ENCODE measurements around the gene ICOS. TPM values are rescaled to one million over a fixed set of nuclear protein-coding genes. Genes with fewer than 3 reads are reported as not detected.

The ICOS gene
- total RNA-seq, 1 donor from 2014 or later = not detected

DNA sequence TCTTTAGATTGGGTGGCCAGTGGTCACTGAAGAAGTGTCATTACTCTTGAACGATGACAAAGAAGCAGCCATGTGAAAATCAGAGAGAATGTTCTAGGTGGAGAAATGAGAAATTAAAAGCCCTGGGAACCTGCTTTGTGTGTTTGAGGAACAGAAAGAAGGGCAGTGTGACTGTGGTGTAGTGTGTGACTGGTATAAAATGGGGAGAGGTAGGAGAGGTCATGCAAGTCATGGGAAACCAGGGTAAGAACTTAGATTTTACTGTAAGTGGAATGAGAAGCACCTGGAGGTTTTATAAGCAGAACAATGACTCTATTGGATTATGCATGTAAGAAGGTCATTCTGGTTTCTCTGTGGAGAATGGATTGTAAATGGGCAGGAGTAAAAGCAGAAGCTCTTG is 12.2 kb downstream of the ICOS start:
- H3K4me3 Mint-ChIP-seq (ENCODE audit: unreplicated experiment) = no peak overlapping the region
- DNase-seq (ENCODE audit: low spot score) = no peak
- H3K36me3 Mint-ChIP-seq (ENCODE audit: low read depth, unreplicated experiment) = peaks cover 3% of the 10 kb centered on the region
- H3K27ac Mint-ChIP-seq (ENCODE audit: unreplicated experiment) = no peak overlapping the region
- H3K9me3 Mint-ChIP-seq (ENCODE audit: unreplicated experiment) = no peaks in the 10 kb centered on the region
- no peaks in the 10 kb centered on the region for H3K27me3 Mint-ChIP-seq (ENCODE audit: unreplicated experiment)
- H3K4me1 Mint-ChIP-seq (ENCODE audit: unreplicated experiment) = peaks cover 2% of the 10 kb centered on the region
- TF ChIP-seq, protein P1, sequence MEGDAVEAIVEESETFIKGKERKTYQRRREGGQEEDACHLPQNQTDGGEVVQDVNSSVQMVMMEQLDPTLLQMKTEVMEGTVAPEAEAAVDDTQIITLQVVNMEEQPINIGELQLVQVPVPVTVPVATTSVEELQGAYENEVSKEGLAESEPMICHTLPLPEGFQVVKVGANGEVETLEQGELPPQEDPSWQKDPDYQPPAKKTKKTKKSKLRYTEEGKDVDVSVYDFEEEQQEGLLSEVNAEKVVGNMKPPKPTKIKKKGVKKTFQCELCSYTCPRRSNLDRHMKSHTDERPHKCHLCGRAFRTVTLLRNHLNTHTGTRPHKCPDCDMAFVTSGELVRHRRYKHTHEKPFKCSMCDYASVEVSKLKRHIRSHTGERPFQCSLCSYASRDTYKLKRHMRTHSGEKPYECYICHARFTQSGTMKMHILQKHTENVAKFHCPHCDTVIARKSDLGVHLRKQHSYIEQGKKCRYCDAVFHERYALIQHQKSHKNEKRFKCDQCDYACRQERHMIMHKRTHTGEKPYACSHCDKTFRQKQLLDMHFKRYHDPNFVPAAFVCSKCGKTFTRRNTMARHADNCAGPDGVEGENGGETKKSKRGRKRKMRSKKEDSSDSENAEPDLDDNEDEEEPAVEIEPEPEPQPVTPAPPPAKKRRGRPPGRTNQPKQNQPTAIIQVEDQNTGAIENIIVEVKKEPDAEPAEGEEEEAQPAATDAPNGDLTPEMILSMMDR (IDR thresholded peaks at IDR 0.05; ENCODE audit: unreplicated experiment) = no peak

DNA sequence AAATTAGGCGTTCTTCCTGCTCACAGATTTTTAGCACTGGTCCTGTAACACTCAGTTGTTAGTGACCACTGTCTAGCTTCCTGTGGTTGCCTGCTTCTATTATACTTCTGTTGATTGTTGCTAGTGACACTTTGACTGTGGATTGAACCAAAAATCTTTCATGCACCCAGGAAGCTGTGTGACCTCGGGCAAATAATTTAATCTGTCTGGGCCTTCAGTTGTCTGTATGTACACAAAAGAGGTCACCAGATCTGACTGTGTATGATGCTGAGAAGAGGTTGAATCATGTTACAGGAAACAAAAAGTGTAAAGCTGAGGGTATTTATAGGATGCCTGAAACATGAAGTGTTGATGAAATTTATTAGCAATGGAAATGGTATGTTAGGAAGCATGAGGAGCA is 12.7 kb downstream of the ICOS start:
- Mint-ChIP-seq H3K9me3 (ENCODE audit: unreplicated experiment) (no peaks in the 10 kb centered on the region), H3K27me3 (ENCODE audit: unreplicated experiment) (no peaks in the 10 kb centered on the region)

DNA sequence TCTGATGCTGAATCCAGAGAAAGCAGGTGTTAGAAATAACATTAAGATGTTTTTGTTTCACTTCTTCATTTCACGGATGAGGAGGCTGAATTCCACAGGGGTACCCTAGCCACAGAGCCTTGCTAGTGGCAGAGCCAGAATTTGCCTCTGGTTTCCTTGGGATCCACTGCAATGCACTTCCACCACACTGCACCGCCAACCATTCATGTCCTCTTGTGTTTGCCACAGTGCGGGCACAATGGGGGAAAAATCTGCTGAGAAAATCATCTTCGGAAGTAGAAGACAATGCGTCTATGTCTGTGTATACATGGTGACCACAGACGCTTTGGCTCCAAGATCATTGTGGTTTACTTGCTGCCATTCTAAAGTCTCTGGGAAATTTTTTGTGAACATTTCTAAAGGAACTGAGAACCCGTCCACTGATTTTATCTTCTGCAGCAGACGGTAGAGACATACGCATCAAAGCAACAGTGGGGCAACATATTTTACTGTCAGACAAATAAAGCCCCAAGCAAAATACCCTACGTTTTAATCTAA is 14.9 kb downstream of the ICOS start:
- H3K4me1 Mint-ChIP-seq (ENCODE audit: unreplicated experiment) = peaks cover 2% of the 10 kb centered on the region
- no peaks in the 10 kb centered on the region for H3K9me3 Mint-ChIP-seq (ENCODE audit: unreplicated experiment)
- no peak overlapping the region for H3K4me3 Mint-ChIP-seq (ENCODE audit: unreplicated experiment)
- no peak for DNase-seq (ENCODE audit: low spot score)
- H3K36me3 Mint-ChIP-seq (ENCODE audit: low read depth, unreplicated experiment) = no peaks in the 10 kb centered on the region
- H3K27ac Mint-ChIP-seq (ENCODE audit: unreplicated experiment) = no peak overlapping the region
- H3K27me3 Mint-ChIP-seq (ENCODE audit: unreplicated experiment) = no peaks in the 10 kb centered on the region
- TF ChIP-seq, protein P1 (IDR thresholded peaks at IDR 0.05; ENCODE audit: unreplicated experiment) = no peak

More for the DNA sequence above, 12.7 kb downstream of the ICOS start:
- TF ChIP-seq, protein P1 (IDR thresholded peaks at IDR 0.05; ENCODE audit: unreplicated experiment) = no peak
- peaks cover 2% of the 10 kb centered on the region for H3K4me1 Mint-ChIP-seq (ENCODE audit: unreplicated experiment)
- H3K36me3 Mint-ChIP-seq (ENCODE audit: low read depth, unreplicated experiment) = peaks cover 1% of the 10 kb centered on the region
- no peak for DNase-seq (ENCODE audit: low spot score)
- H3K4me3 Mint-ChIP-seq (ENCODE audit: unreplicated experiment) = no peak overlapping the region
- no peak overlapping the region for H3K27ac Mint-ChIP-seq (ENCODE audit: unreplicated experiment)

DNA sequence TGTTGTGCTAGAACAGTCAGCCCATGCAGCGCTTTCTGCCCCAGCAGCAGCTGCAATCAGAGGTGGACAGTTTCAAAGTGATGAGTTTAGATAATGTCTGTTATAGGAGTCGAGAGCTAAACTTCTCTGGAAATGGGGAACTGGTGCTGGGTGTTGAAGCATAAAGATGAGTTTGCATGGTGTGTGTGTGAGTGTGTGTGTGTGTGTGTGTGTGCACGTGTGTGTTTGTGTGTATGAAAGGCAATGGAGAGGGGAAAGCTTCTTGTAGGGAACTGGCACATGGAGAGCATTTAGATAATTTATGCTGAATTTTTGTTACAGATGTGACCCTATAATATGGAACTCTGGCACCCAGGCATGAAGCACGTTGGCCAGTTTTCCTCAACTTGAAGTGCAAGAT is 22.7 kb downstream of the ICOS start:
- Mint-ChIP-seq H3K4me3 (ENCODE audit: unreplicated experiment) (no peak overlapping the region), H3K27me3 (ENCODE audit: unreplicated experiment) (peaks cover 2% of the 10 kb centered on the region), H3K9me3 (ENCODE audit: unreplicated experiment) (no peaks in the 10 kb centered on the region)

DNA sequence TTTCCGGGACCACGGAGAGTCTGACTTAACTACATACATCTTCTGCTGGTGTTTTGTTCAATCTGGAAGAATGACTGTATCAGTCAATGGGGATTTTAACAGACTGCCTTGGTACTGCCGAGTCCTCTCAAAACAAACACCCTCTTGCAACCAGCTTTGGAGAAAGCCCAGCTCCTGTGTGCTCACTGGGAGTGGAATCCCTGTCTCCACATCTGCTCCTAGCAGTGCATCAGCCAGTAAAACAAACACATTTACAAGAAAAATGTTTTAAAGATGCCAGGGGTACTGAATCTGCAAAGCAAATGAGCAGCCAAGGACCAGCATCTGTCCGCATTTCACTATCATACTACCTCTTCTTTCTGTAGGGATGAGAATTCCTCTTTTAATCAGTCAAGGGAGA is 23.1 kb downstream of the ICOS start:
- TF ChIP-seq, protein P1 (IDR thresholded peaks at IDR 0.05; ENCODE audit: unreplicated experiment) = no peak
- H3K27me3 Mint-ChIP-seq (ENCODE audit: unreplicated experiment) = peaks cover 2% of the 10 kb centered on the region

More for the DNA sequence above, 22.7 kb downstream of the ICOS start:
- no peaks in the 10 kb centered on the region for H3K36me3 Mint-ChIP-seq (ENCODE audit: low read depth, unreplicated experiment)
- TF ChIP-seq, protein P1 (IDR thresholded peaks at IDR 0.05; ENCODE audit: unreplicated experiment) = no peak
- H3K27ac Mint-ChIP-seq (ENCODE audit: unreplicated experiment) = no peak overlapping the region
- DNase-seq (ENCODE audit: low spot score) = no peak
- no peaks in the 10 kb centered on the region for H3K4me1 Mint-ChIP-seq (ENCODE audit: unreplicated experiment)

More for the DNA sequence above, 23.1 kb downstream of the ICOS start:
- no peak for DNase-seq (ENCODE audit: low spot score)
- H3K36me3 Mint-ChIP-seq (ENCODE audit: low read depth, unreplicated experiment) = no peaks in the 10 kb centered on the region
- H3K4me1 Mint-ChIP-seq (ENCODE audit: unreplicated experiment) = no peaks in the 10 kb centered on the region
- no peak overlapping the region for H3K4me3 Mint-ChIP-seq (ENCODE audit: unreplicated experiment)
- no peak overlapping the region for H3K27ac Mint-ChIP-seq (ENCODE audit: unreplicated experiment)
- H3K9me3 Mint-ChIP-seq (ENCODE audit: unreplicated experiment) = no peaks in the 10 kb centered on the region
